Fibroblast of lung (primary cell): Measurements from ENCODE around the gene IMPACT. TPM values are rescaled to one million over a fixed set of nuclear protein-coding genes. Genes with fewer than 3 reads are reported as not detected.

Source experiments
- DNase-seq, 2 donors: peaks; one replicate each; pipeline versions ENCODE4 v3.0.0 to v3.0.0-alpha.2; 2010; ENCODE audit warnings: low read depth in 2 of 2
- H2AFZ ChIP-seq: 2 replicates; pipeline ENCODE4 v1.5.1; 2012; ENCODE audit warnings: low read length, control low read depth, inconsistent platforms
- H3K27ac ChIP-seq: 2 replicates; pipeline ENCODE4 v1.5.1; 2011; ENCODE audit warnings: low read length, control low read depth; ENCODE audit not compliant: insufficient read depth
- H3K27me3 ChIP-seq: 2 replicates; pipeline ENCODE4 v1.5.1; 2011; ENCODE audit warnings: mild to moderate bottlenecking, low read length; ENCODE audit not compliant: control insufficient read depth, insufficient read depth
- H3K36me3 ChIP-seq: 2 replicates; pipeline ENCODE4 v1.5.1; 2011; ENCODE audit warnings: low read length; ENCODE audit not compliant: control insufficient read depth, insufficient read depth
- H3K4me1 ChIP-seq: 2 replicates; pipeline ENCODE4 v1.5.1; 2011; ENCODE audit warnings: low read length; ENCODE audit not compliant: control insufficient read depth, insufficient read depth; ENCODE audit errors: extremely low read depth
- H3K4me2 ChIP-seq: 2 replicates; pipeline ENCODE4 v1.5.1; 2011; ENCODE audit warnings: low read length, control low read depth; ENCODE audit not compliant: insufficient read depth; ENCODE audit errors: extremely low read depth
- H3K4me3 ChIP-seq, 4 experiments: fragments of 200-600 bp in 1 of 4; sonication (generic) in 1 of 4; replicated peaks in 1 of 4; 2 replicates each; pipeline ENCODE4 v1.5.1; 2011 to 2016; ENCODE audit warnings: low read length in 4 of 4, low read depth in 3 of 4, mild to moderate bottlenecking in 3 of 4, control low read depth in 2 of 4, inconsistent platforms in 1 of 4, mixed read lengths in 1 of 4; ENCODE audit not compliant: insufficient read depth in 1 of 4; ENCODE audit errors: control extremely low read depth in 1 of 4
- H3K79me2 ChIP-seq: 2 replicates; pipeline ENCODE4 v1.5.1; 2012; ENCODE audit warnings: mild to moderate bottlenecking, low read length, inconsistent platforms; ENCODE audit not compliant: control insufficient read depth, insufficient read depth
- H3K9ac ChIP-seq: 2 replicates; pipeline ENCODE4 v1.5.1; 2011; ENCODE audit warnings: mild to moderate bottlenecking, low read length, control low read depth; ENCODE audit not compliant: insufficient read depth
- H3K9me3 ChIP-seq: 2 replicates; pipeline ENCODE4 v1.5.1; 2012; ENCODE audit warnings: low read depth, low read length; ENCODE audit not compliant: control insufficient read depth, insufficient read depth
- H4K20me1 ChIP-seq: 2 replicates; pipeline ENCODE4 v1.5.1; 2011; ENCODE audit warnings: low read length; ENCODE audit not compliant: control insufficient read depth, insufficient read depth; ENCODE audit errors: extremely low read depth
- EZH2 ChIP-seq: IDR thresholded peaks from 2 replicates; pipeline ENCODE4 v1.5.1; 2012; ENCODE audit warnings: low read length, control low read depth, mild to moderate bottlenecking; ENCODE audit errors: missing control alignments
- polyA plus RNA-seq, 2 donors: library from polyadenylated mRNA; depleted of rRNA in 1 of 2; stranded (reverse) in 1 of 2; unstranded in 1 of 2; fragments of >200 nt; gene quantifications; 2 replicates each; pipeline ENCODE4 v1.2.1, GENCODE V29; 2011 to 2012; ENCODE audit warnings: missing spikeins in 1 of 2
- total RNA-seq: library from RNA; depleted of rRNA; stranded (reverse); fragments of >200 nt; gene quantifications from 2 replicates; pipeline ENCODE4 v1.2.1, GENCODE V29; 2014
- TF ChIP-seq, protein P1 (sequence below), 2 donors: IDR thresholded peaks in 1 of 2; conservative IDR thresholded peaks in 1 of 2; 1 replicate in 1 of 2; 2 replicates in 1 of 2; pipeline ENCODE4 v1.5.1; 2011 to 2012; ENCODE audit warnings: low read length in 2 of 2, control low read depth in 1 of 2, inconsistent platforms in 1 of 2, low read depth in 1 of 2, mild to moderate bottlenecking in 1 of 2

IMPACT gene
- total and polyA plus RNA-seq, 2 donors (not counting 1 experiment from before 2014, with no cell fraction given) = 35.7 to 42.8 TPM

DNA sequence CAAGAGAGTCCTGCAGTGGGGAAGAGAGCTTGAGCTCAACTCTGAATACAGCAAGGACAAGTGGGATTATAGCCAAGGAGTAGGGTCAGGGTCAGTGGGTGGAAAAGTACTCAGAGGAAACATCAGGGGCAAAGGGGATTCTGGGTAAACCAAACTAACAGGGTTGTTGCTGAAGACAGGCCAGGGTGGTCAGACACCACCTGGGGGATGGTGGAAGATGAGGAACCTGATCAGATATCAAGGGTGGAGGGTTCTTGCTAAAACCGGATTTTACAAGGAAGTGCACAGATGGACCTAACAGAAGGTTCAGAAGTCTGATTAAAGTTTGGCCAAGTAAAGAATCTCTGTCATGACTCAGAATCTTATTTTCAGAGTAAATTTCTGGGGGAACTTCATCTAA lies 45.3 kb upstream of the IMPACT start:
- no peak for TF ChIP-seq EZH2
- TF ChIP-seq, protein P1, sequence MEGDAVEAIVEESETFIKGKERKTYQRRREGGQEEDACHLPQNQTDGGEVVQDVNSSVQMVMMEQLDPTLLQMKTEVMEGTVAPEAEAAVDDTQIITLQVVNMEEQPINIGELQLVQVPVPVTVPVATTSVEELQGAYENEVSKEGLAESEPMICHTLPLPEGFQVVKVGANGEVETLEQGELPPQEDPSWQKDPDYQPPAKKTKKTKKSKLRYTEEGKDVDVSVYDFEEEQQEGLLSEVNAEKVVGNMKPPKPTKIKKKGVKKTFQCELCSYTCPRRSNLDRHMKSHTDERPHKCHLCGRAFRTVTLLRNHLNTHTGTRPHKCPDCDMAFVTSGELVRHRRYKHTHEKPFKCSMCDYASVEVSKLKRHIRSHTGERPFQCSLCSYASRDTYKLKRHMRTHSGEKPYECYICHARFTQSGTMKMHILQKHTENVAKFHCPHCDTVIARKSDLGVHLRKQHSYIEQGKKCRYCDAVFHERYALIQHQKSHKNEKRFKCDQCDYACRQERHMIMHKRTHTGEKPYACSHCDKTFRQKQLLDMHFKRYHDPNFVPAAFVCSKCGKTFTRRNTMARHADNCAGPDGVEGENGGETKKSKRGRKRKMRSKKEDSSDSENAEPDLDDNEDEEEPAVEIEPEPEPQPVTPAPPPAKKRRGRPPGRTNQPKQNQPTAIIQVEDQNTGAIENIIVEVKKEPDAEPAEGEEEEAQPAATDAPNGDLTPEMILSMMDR (conservative IDR thresholded peaks at IDR 0.05 in 1 of 2, IDR thresholded peaks at IDR 0.05 in 1 of 2; ENCODE audit: low read depth in 1 of 2, low read length in 2 of 2) = no peak
- H3K79me2 ChIP-seq = no peaks in the 10 kb centered on the region

DNA sequence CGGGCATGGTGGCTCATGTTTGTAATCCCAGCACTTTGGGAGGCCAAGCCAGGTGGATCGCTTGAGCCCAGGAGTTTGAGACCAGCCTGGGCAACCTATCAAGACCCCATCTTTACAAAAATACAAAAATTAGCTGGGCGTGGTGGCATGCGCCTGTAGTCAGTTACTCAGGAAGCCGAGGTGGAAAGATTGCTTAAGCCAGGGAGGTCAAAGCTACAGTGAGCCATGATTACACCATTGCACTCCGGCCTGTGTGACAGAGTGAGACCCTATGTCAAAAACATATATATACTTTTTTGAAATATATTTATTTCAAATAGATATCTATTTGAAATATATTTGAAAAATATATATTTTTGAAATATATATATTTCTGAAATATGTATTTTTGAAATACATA lies 39.8 kb upstream of the IMPACT start:
- TF ChIP-seq, protein P1 (conservative IDR thresholded peaks at IDR 0.05 in 1 of 2, IDR thresholded peaks at IDR 0.05 in 1 of 2; ENCODE audit: low read depth in 1 of 2, low read length in 2 of 2) = no peak
- no peak for TF ChIP-seq EZH2
- no peaks in the 10 kb centered on the region for H3K79me2 ChIP-seq

More for the DNA sequence above, 45.3 kb upstream of the IMPACT start:
- H3K9ac ChIP-seq = no peak overlapping the region
- H3K27ac ChIP-seq = no peak overlapping the region
- no peak for DNase-seq
- H2AFZ ChIP-seq = no peak overlapping the region
- no peaks in the 10 kb centered on the region for H3K27me3 ChIP-seq
- H3K4me3 ChIP-seq = no peak overlapping the region
- no peak overlapping the region for H3K4me2 ChIP-seq
- H3K4me1 ChIP-seq = no peaks in the 10 kb centered on the region
- H4K20me1 ChIP-seq = no peaks in the 10 kb centered on the region
- H3K36me3 ChIP-seq = no peaks in the 10 kb centered on the region
- no peaks in the 10 kb centered on the region for H3K9me3 ChIP-seq

DNA sequence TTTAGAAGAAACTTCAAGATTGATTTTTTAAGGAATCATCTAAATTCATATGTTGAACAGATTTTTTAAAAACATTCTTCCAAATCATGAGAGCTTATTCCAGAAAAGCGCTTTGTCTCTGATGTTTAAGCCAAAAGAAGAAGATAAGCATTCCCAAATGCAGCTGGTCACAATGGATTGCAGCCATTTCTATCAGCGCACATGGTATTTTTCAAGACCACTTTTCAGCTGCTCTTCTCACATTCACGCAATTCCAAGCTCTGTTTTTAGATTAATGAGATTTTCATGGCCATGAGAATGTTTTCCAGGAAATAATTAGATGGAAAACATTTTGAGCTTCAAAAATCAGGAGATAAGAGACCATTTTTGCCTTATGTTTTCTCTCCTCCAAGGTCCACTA lies 37.5 kb upstream of the IMPACT start:
- no peak overlapping the region for H3K4me3 ChIP-seq
- H3K9me3 ChIP-seq = no peaks in the 10 kb centered on the region
- H3K27ac ChIP-seq = no peak overlapping the region
- H3K27me3 ChIP-seq = no peaks in the 10 kb centered on the region
- no peaks in the 10 kb centered on the region for H4K20me1 ChIP-seq
- H3K79me2 ChIP-seq = no peaks in the 10 kb centered on the region
- TF ChIP-seq, protein P1 (conservative IDR thresholded peaks at IDR 0.05 in 1 of 2, IDR thresholded peaks at IDR 0.05 in 1 of 2; ENCODE audit: low read depth in 1 of 2, low read length in 2 of 2) = no peak
- no peak for TF ChIP-seq EZH2
- H3K4me1 ChIP-seq = no peaks in the 10 kb centered on the region
- no peak overlapping the region for H3K9ac ChIP-seq
- DNase-seq = peak in 1 of 2 donors; percentile 11
- H3K36me3 ChIP-seq = no peaks in the 10 kb centered on the region
- no peak overlapping the region for H3K4me2 ChIP-seq
- H2AFZ ChIP-seq = no peak overlapping the region

More for the DNA sequence above, 39.8 kb upstream of the IMPACT start:
- DNase-seq = no peak
- Histone ChIP-seq H3K27ac (no peak overlapping the region), H3K4me1 (no peaks in the 10 kb centered on the region), H3K9me3 (no peaks in the 10 kb centered on the region), H3K27me3 (no peaks in the 10 kb centered on the region), H3K4me3 (no peak overlapping the region), H3K36me3 (no peaks in the 10 kb centered on the region), H3K4me2 (no peak overlapping the region), H3K9ac (no peak overlapping the region), H4K20me1 (no peaks in the 10 kb centered on the region), H2AFZ (no peak overlapping the region)
